Right hindlimb (tissue), 1 donor: Measurements from ENCODE around the gene PYURF.

ENCODE experiments used
- DNase-seq: peaks from one replicate; pipeline ENCODE4 v3.0.0-alpha.2; 2018

The PYURF gene

DNA sequence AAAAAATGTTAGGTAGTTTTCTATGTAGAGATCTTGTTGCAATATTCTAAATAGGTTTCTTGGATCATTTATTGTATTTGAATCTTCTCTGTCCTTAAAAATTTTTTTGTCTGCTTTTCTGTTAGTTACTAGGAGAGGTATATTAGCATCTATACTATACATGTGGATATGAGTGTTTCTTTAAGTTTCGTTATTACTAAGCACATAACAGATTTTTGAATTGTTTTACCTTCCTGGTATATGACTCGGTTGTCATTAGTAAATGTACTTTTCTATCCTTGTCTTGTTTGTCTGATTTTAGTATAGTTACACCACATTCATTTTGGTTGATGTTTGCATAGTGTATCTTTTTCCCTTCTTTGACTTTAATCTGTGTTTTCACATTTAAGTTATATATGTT lies 20.2 kb downstream of the PYURF start:
- DNase-seq: no peak

DNA sequence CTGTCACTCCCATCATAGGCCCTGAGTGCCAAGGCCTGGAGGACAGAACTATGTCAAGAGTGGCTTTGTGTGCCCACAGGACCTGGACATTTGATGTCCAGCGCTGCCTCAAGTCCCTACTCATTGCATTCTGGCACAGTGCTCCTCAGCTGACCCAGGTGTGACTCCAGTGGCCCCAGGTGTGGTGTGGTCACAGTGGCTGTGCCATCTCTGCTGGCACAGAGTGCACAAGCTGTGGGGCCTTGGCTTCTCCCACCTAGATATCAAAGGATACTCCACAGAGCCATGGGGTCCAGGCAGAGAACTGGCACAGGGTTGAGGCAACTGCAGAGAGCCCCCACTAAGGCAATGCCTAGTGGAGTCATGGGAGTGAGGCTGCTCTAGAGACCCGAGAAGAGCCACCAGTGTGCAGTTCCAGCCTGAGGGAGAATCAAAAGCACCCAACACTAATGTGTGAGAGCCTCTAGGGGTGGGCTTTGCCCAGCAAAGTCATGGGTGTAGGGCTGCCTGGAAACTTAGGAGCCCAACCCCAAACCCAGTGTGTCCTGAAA lies 25.6 kb downstream of the PYURF start:
- DNase-seq: no peak

DNA sequence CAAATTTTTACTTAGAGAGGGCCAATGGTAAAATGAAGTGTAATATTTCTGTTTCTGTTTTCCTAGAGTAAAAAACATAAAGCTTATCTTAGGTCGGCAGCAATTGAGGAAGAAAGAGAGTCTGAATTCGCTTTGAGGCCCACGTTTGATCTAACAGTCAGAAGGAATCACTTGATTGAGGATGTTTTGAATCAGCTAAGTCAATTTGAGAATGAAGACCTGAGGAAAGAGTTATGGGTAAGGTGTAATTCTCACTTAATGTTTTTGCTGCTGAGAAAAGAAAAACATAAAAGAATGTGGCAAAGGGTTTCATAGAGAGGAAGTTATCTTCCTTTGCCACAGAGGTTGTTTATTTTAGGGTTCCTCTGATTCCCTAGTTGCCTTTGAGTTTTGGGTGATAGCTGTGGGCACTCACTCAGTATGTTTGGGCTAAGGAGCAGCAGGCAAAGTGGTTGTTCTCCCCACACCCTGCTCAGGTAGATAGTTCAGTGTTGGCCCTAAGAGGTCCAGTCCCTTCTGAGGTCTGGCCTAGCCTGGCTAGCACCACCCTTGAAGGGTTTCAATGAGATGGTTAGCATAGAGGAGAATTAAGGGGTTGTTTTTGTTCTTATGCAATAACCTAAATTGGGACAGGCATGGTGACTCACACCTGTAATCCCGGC lies 34.3 kb downstream of the PYURF start:
- no peak for DNase-seq

GRCh38 chr4:88481537-88481936 lies 42.0 kb downstream of the PYURF start:
- DNase-seq: no peak

DNA sequence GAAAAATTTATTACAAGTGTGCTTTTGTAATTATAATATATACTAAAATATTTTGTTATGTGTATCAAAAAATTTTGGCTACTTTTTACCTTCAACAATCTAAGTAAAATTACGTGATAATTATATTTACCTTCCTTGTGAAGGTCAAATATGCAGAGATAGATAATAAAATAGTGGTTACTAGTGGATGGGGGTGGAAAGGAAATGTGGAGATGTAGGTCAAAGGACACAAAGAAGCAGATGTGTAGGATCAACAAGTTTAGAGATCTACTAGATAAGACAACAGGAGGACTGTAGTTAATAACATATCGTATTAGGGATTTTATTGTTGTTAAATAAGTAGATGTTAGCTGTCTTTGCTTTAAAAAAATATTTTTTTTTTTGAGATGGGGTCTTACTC lies 45.3 kb downstream of the PYURF start:
- DNase-seq: no peak

DNA sequence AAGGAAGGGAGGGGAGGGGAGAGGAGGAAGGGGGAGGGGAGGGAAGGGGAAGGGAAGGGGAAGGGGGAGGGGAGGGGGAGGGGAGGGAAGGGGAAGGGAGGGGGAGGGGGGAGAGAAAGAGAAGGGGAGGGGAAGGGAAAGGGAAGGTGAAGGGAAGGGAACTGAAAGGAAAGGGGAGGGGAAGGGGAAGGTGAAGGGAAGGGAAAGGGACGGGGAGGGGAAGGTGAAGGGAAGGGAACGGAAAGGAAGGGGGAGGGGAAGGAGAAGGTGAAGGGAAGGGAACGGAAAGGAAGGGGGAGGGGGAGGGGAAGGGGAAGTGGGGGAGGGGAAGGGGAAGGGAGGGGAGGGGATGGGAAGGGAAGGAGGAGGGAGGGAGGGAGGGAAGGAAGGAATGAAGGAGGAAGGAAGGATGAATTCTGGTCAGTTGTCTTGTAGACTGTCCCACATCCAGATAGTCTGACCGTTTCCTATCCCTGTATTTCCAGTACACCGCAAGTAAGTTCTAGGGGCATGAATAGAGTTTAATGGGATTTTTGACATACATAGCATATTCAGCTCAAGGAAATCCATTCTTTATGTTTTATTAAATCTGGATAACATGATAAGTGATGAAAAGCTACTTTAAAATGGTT lies 46.2 kb downstream of the PYURF start:
- no peak for DNase-seq
